A673 (cell line): ENCODE results near the gene SNX8. TPM values are rescaled to one million over a fixed set of nuclear protein-coding genes. Genes with fewer than 3 reads are reported as not detected.

Source experiments
- BruUV-seq: library from RNA; stranded (reverse); fragments of 400-500 nt; replicated peaks from 2 replicates; lab custom pipeline; 2021; lab: Mats Ljungman, UMichigan
- CTCF ChIA-PET: fragments of 300-600 bp; sonication (Branson Sonifier 250); formaldehyde crosslinking; loops from one replicate; lab custom pipeline; 2022; ENCODE audit warnings: antibody characterized with exemption; lab: Charles Lee
- POLR2A ChIA-PET: fragments of 300-600 bp; sonication (Branson Sonifier 250); formaldehyde crosslinking; loops from one replicate; lab custom pipeline; 2022; ENCODE audit warnings: antibody characterized with exemption; ENCODE audit not compliant: low non-redundant PET; lab: Charles Lee
- DNase-seq: peaks from one replicate; pipeline ENCODE4 v3.0.0-alpha.2; 2015; ENCODE audit warnings: low spot score
- H3K27ac ChIP-seq: fragments of 200-600 bp; sonication (generic); 2 replicates; pipeline ENCODE4 v1.5.1; 2016; ENCODE audit warnings: mixed run types, low read depth, mild to moderate bottlenecking, mixed read lengths, antibody characterized with exemption, low read length; ENCODE audit not compliant: poor library complexity, severe bottlenecking
- H3K27me3 ChIP-seq: fragments of 200-600 bp; sonication (generic); replicated peaks from 2 replicates; pipeline ENCODE4 v1.6.1; 2017; ENCODE audit warnings: mixed run types, low read depth, mild to moderate bottlenecking, mixed read lengths, antibody characterized with exemption, low read length; ENCODE audit not compliant: insufficient read depth, poor library complexity
- H3K36me3 ChIP-seq: fragments of 200-600 bp; sonication (generic); 2 replicates; pipeline ENCODE4 v1.6.1; 2016; ENCODE audit warnings: mixed run types, mild to moderate bottlenecking, mixed read lengths, antibody characterized with exemption, low read length; ENCODE audit not compliant: insufficient read depth, poor library complexity, severe bottlenecking
- H3K4me1 ChIP-seq: fragments of 200-600 bp; sonication (generic); 2 replicates; pipeline ENCODE4 v1.6.1; 2017; ENCODE audit warnings: mixed run types, mild to moderate bottlenecking, mixed read lengths, antibody characterized with exemption, low read length; ENCODE audit not compliant: insufficient read depth, poor library complexity, severe bottlenecking
- H3K4me3 ChIP-seq: fragments of 200-600 bp; sonication (generic); 2 replicates; pipeline ENCODE4 v1.5.1; 2016; ENCODE audit warnings: low read depth, mixed run types, mild to moderate bottlenecking, mixed read lengths, low read length; ENCODE audit not compliant: poor library complexity, severe bottlenecking
- H3K9me3 ChIP-seq: fragments of 200-600 bp; sonication (generic); 2 replicates; pipeline ENCODE4 v1.6.1; 2016; ENCODE audit warnings: mixed run types, low read depth, mild to moderate bottlenecking, mixed read lengths, antibody characterized with exemption, low read length; ENCODE audit not compliant: poor library complexity, severe bottlenecking
- EZH2 ChIP-seq: fragments of 200-600 bp; sonication (generic); IDR thresholded peaks from 2 replicates; pipeline ENCODE4 v1.6.1; 2017; ENCODE audit warnings: borderline replicate concordance, low read depth, mild to moderate bottlenecking, mixed read lengths, antibody characterized with exemption, low read length; ENCODE audit not compliant: poor library complexity, severe bottlenecking
- intact Hi-C: fragments of 100-400 bp; cut with micrococcal nuclease; formaldehyde crosslinking; loops from one replicate; pipeline ENCODE4 v1.10.0; 2022; ENCODE audit not compliant: unreplicated experiment
- total RNA-seq: library from RNA; stranded (reverse); gene quantifications from 2 replicates; pipeline ENCODE4 v1.2.3, GENCODE V29; 2021
- TF ChIP-seq, protein P1 (sequence below): fragments of 300-800, 200-600 bp; sonication (generic); conservative IDR thresholded peaks from 2 replicates; pipeline ENCODE4 v1.5.1; 2017; ENCODE audit warnings: low read depth, mild to moderate bottlenecking, antibody characterized with exemption, low read length, moderate library complexity, mixed read lengths

Gene SNX8
- total RNA-seq, 1 experiment from 2014 or later = 42.9 TPM

DNA sequence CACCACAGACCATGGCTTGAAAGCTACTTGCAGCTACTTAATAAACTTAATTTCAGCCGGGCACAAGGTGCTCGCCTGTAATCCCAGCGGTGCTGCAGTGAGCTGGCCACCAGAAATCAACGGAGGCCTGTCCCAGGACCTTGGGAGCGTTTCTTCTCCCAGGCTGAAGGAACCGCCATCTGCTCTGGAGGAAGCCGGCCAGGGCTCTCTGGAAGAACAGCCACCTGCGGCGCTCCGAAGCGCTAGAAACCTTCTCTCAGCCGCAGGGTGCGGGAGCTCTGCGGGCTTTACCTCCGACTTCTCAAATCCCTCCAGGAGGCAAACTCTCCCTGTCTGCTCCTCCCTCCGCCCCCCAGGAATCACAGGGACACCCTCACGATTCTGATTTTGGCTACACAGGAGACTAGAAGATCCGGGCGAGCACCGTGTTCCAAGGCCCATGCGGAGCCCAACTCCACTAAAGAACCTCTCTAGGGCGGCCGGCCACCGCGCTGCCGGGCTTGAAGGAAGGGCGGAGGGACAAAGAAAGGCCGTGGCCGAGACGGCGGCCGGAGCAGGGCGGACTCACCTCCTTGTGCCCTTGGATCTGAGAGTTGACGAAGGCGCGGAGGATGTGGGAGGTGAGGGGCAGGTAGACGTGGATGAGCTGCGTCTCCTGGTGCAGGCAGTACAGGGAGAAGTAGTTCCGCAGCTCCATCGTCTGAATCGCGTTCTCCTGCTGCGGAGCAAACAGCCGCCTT is 57.8 kb downstream of the SNX8 start:
- Histone ChIP-seq H3K9me3 (no peaks in the 10 kb centered on the region), H3K4me3 (no peak overlapping the region), H3K4me1 (no peaks in the 10 kb centered on the region), H3K27me3 (no peaks in the 10 kb centered on the region), H3K36me3 (no peaks in the 10 kb centered on the region), H3K27ac (no peak overlapping the region)
- ChIA-PET POLR2A (no interaction called here), CTCF (no interaction called here)
- TF ChIP-seq EZH2 = no peak
- TF ChIP-seq, protein P1, sequence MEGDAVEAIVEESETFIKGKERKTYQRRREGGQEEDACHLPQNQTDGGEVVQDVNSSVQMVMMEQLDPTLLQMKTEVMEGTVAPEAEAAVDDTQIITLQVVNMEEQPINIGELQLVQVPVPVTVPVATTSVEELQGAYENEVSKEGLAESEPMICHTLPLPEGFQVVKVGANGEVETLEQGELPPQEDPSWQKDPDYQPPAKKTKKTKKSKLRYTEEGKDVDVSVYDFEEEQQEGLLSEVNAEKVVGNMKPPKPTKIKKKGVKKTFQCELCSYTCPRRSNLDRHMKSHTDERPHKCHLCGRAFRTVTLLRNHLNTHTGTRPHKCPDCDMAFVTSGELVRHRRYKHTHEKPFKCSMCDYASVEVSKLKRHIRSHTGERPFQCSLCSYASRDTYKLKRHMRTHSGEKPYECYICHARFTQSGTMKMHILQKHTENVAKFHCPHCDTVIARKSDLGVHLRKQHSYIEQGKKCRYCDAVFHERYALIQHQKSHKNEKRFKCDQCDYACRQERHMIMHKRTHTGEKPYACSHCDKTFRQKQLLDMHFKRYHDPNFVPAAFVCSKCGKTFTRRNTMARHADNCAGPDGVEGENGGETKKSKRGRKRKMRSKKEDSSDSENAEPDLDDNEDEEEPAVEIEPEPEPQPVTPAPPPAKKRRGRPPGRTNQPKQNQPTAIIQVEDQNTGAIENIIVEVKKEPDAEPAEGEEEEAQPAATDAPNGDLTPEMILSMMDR = no peak
- intact Hi-C loops = no loop called here
- BruUV-seq = no TSS peak
- DNase-seq = no peak

DNA sequence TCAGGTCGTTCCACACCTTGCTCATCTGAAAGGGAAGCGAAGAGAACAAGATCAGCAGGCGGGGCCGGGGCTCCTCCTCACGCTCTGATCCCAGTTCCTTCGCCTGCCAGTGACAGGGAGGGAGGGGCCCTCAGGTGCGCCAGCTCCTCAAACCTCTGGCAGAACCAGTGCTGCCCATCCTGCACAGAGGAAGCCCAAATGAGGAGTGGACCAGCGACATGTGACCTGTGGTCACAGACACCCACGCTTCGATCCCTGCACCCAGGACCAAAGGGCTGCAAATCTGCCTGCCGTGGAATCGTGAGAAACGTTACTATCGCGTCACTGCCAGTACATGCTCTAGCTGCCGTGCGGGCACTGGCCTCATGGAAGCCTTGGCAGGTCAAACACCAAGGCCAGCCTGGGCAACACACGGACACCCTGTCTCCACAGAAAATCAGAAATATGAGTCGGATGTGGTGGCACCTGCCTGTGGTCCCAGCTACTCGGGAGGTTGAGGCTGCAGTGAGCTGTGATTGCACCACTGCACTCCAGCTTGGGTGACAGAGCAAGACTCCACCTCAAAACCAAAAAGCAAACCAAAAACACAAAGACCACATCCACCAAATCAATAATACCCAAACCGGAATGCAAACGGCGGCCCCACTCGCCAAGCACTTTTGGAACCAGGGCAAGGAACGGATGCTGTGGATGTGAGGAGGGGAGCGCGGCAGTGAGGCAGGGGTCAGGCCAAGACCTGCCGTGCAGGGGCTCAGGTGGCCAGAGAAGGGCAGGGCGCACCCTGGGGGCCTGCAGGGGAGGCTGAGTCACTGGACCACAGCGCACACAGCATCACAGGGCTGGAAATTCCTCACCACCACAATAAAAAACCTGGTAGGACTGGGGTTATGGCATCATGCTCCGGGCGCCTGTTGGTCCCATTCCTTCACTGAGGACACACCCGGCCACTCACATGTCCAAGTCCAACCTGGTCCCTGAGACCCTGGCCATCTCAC is 58.8 kb downstream of the SNX8 start:
- Histone ChIP-seq H3K9me3 (no peaks in the 10 kb centered on the region), H3K27me3 (no peaks in the 10 kb centered on the region), H3K36me3 (no peaks in the 10 kb centered on the region), H3K4me1 (no peaks in the 10 kb centered on the region), H3K4me3 (no peak overlapping the region), H3K27ac (no peak overlapping the region)
- intact Hi-C loops = no loop called here
- ChIA-PET CTCF (no interaction called here), POLR2A (no interaction called here)
- no peak for DNase-seq
- TF ChIP-seq, protein P1 = no peak
- no peak for TF ChIP-seq EZH2
- BruUV-seq = no TSS peak

DNA sequence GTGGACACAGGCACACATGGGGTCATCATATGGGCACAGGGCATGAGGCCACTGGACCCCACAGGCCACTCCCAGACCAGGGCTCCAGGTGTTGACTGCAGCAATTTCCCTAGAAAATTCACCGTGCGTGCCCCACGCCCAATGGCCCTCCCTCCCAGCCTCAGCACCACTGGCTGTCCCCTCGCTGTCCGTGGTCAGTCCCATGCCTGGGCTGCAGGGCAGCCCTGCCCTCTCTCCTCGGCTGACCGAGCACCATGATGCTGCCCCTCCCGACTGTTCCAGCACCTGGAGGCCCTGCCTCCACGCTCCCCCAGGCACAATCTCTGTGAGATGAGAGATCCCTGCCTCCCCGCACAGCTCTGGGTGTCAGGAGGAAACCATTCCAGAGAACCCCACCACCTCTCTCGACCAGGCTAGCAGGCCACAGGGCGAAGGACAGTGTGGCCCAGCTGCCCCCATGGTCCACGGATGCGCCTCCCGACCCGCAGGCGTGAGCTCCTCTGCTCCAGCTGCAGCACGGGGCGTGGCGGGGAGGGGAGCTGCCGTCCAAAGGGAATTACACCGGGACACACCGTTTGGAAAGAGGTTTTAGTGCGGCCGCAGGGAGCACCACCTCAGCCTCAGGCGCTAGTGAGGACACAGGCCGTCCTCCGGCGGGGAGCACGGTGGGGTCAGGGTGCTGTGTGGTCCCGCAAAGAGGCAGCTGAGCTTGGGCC is 59.7 kb downstream of the SNX8 start:
- BruUV-seq = no TSS peak
- TF ChIP-seq EZH2 = no peak
- TF ChIP-seq, protein P1 = no peak
- POLR2A ChIA-PET = no interaction called here
- peaks cover 2% of the 10 kb centered on the region for H3K36me3 ChIP-seq
- CTCF ChIA-PET = no interaction called here
- H3K9me3 ChIP-seq = no peaks in the 10 kb centered on the region
- no peak for DNase-seq
- intact Hi-C loops = no loop called here
- no peaks in the 10 kb centered on the region for H3K27me3 ChIP-seq
- H3K4me3 ChIP-seq = no peak overlapping the region
- no peaks in the 10 kb centered on the region for H3K4me1 ChIP-seq
- H3K27ac ChIP-seq = no peak overlapping the region
